HG02981 (cell line): ENCODE measurements around the gene SYT15.

Experiments used
- ATAC-seq: cut with Tn5 transposase; IDR thresholded peaks from one replicate; pipeline ENCODE4 v1.9.1; 2021; ENCODE audit warnings: mild to moderate bottlenecking, moderate library complexity; ENCODE audit not compliant: unreplicated experiment

The SYT15 gene

GRCh38 chr10:46544989-46545791 is 33.7 kb upstream of the SYT15 start:
- ATAC-seq, result no peak

GRCh38 chr10:46545861-46546590 is 32.9 kb upstream of the SYT15 start:
- no peak for ATAC-seq

- no peak for ATAC-seq
These were observed 32.1 kb upstream of the SYT15 start for GRCh38 chr10:46546591-46547540.

GRCh38 chr10:46547541-46548497 is 31.1 kb upstream of the SYT15 start:
- no peak for ATAC-seq

GRCh38 chr10:46548498-46549090 is 30.3 kb upstream of the SYT15 start:
- no peak for ATAC-seq

- ATAC-seq, result no peak
These were observed 29.5 kb upstream of the SYT15 start for GRCh38 chr10:46549171-46550075.

GRCh38 chr10:46550076-46550790 is 28.7 kb upstream of the SYT15 start:
- ATAC-seq, result no peak

GRCh38 chr10:46550795-46551700 is 27.9 kb upstream of the SYT15 start:
- ATAC-seq, result no peak

GRCh38 chr10:46551701-46552525 is 27.0 kb upstream of the SYT15 start:
- ATAC-seq, result no peak

GRCh38 chr10:46552526-46553237 is 26.2 kb upstream of the SYT15 start:
- no peak for ATAC-seq

GRCh38 chr10:46553238-46554049 is 25.5 kb upstream of the SYT15 start:
- ATAC-seq, result no peak

- ATAC-seq, result no peak
These were observed 24.7 kb upstream of the SYT15 start for GRCh38 chr10:46554166-46554781.

- ATAC-seq, result no peak
These were observed 23.6 kb upstream of the SYT15 start for GRCh38 chr10:46555366-46555712.
